Parathyroid adenoma (tissue), 2 donors: ENCODE data around the gene ELAC1.
"Not testable (repeated sequence)": the region's sequence is repeated elsewhere in the genome, so short reads cannot be mapped to it uniquely, and the experiment has no call there.

ENCODE experiments used
- H2AFZ ChIP-seq: fragments of 300-600 bp; sonication (generic); one replicate; pipeline ENCODE4 v1.7.0; 2017; ENCODE audit warnings: antibody characterized with exemption, mild to moderate bottlenecking
- H3K27ac ChIP-seq: fragments of 300-600 bp; sonication (generic); one replicate; pipeline ENCODE4 v1.7.0; 2017
- H3K27me3 ChIP-seq: fragments of 300-600 bp; sonication (generic); one replicate; pipeline ENCODE4 v1.7.0; 2017; ENCODE audit warnings: low read length; ENCODE audit not compliant: control insufficient read depth, insufficient read depth
- H3K36me3 ChIP-seq: fragments of 300-600 bp; sonication (generic); one replicate; pipeline ENCODE4 v1.7.0; 2017; ENCODE audit warnings: low read length; ENCODE audit not compliant: control insufficient read depth, insufficient read depth
- H3K4me1 ChIP-seq: fragments of 300-600 bp; sonication (generic); one replicate; pipeline ENCODE4 v1.7.0; 2017; ENCODE audit warnings: control low read depth
- H3K4me2 ChIP-seq: fragments of 300-600 bp; sonication (generic); one replicate; pipeline ENCODE4 v1.7.0; 2017; ENCODE audit warnings: low read length
- H3K4me3 ChIP-seq: fragments of 300-600 bp; sonication (generic); one replicate; pipeline ENCODE4 v1.7.0; 2017; ENCODE audit warnings: low read depth, low read length
- H3K79me2 ChIP-seq: fragments of 300-600 bp; sonication (generic); one replicate; pipeline ENCODE4 v1.7.0; 2017; ENCODE audit warnings: control low read depth
- H3K9ac ChIP-seq: fragments of 300-600 bp; sonication (generic); one replicate; pipeline ENCODE4 v1.7.0; 2017; ENCODE audit warnings: mild to moderate bottlenecking
- H3K9me3 ChIP-seq: fragments of 300-600 bp; sonication (generic); one replicate; pipeline ENCODE4 v1.7.0; 2017; ENCODE audit warnings: low read length; ENCODE audit not compliant: control insufficient read depth
- CTCF ChIP-seq: fragments of 300-600 bp; sonication (generic); IDR thresholded peaks from one replicate; pipeline ENCODE4 v1.7.0; 2017; ENCODE audit warnings: antibody characterized with exemption, mild to moderate bottlenecking
- donor health status: primary hyperparathyroidism.

Gene ELAC1

GRCh38 chr18:50969448-50969847 is 1.6 kb downstream of the ELAC1 start:
- H3K4me3 ChIP-seq: peak overlapping the region; percentile 69
- TF ChIP-seq CTCF: no peak
- peak overlapping the region; percentile 73 for H3K4me2 ChIP-seq
- H3K27me3 ChIP-seq: no peaks in the 10 kb centered on the region
- H3K79me2 ChIP-seq: peaks cover 20% of the 10 kb centered on the region
- no peak overlapping the region for H3K9ac ChIP-seq
- H2AFZ ChIP-seq: no peak overlapping the region
- H3K4me1 ChIP-seq: peaks cover 14% of the 10 kb centered on the region
- H3K27ac ChIP-seq: peak overlapping the region; percentile 96
- no peaks in the 10 kb centered on the region for H3K9me3 ChIP-seq
- H3K36me3 ChIP-seq: no peaks in the 10 kb centered on the region

GRCh38 chr18:50970006-50970405 is 2.2 kb downstream of the ELAC1 start:
- Histone ChIP-seq H3K79me2 (peaks cover 25% of the 10 kb centered on the region), H3K9ac (no peak overlapping the region), H3K4me3 (peak overlapping the region; percentile 24), H3K4me2 (peak overlapping the region; percentile 58), H2AFZ (no peak overlapping the region), H3K36me3 (no peaks in the 10 kb centered on the region), H3K27ac (peak overlapping the region; percentile 96), H3K9me3 (no peaks in the 10 kb centered on the region), H3K27me3 (no peaks in the 10 kb centered on the region), H3K4me1 (peaks cover 14% of the 10 kb centered on the region)
- no peak for TF ChIP-seq CTCF

- not testable (repeated sequence) for H3K27ac ChIP-seq
Measured at GRCh38 chr18:50972404-50972803, 4.6 kb downstream of the ELAC1 start.

GRCh38 chr18:50973367-50974126 is 5.7 kb downstream of the ELAC1 start:
- no peak overlapping the region for H3K27ac ChIP-seq
- no peak overlapping the region for H3K9ac ChIP-seq
- no peaks in the 10 kb centered on the region for H3K36me3 ChIP-seq
- peaks cover 14% of the 10 kb centered on the region for H3K4me1 ChIP-seq
- no peak for TF ChIP-seq CTCF
- H3K79me2 ChIP-seq: peaks cover 54% of the 10 kb centered on the region
- no peaks in the 10 kb centered on the region for H3K27me3 ChIP-seq
- H3K4me3 ChIP-seq: no peak overlapping the region
- H3K4me2 ChIP-seq: no peak overlapping the region
- H2AFZ ChIP-seq: no peak overlapping the region
- no peaks in the 10 kb centered on the region for H3K9me3 ChIP-seq

More at GRCh38 chr18:50972404-50972803, 4.6 kb downstream of the ELAC1 start:
- Histone ChIP-seq H3K79me2 (peaks cover 45% of the 10 kb centered on the region), H3K4me1 (peaks cover 14% of the 10 kb centered on the region)
- not testable (repeated sequence) for H3K4me2 ChIP-seq, H3K4me3 ChIP-seq, H3K27me3 ChIP-seq, H2AFZ ChIP-seq, H3K36me3 ChIP-seq, H3K9ac ChIP-seq, H3K9me3 ChIP-seq

- Histone ChIP-seq H2AFZ (no peak overlapping the region), H3K4me1 (no peaks in the 10 kb centered on the region), H3K4me2 (no peak overlapping the region), H3K79me2 (peaks cover 56% of the 10 kb centered on the region), H3K36me3 (no peaks in the 10 kb centered on the region), H3K4me3 (no peak overlapping the region), H3K27me3 (no peaks in the 10 kb centered on the region), H3K9ac (no peak overlapping the region), H3K9me3 (no peaks in the 10 kb centered on the region), H3K27ac (no peak overlapping the region)
- TF ChIP-seq CTCF: no peak
Measured at GRCh38 chr18:50977037-50977760, 9.4 kb downstream of the ELAC1 start.
